T-cell (primary cell): ENCODE data around the gene EEF2. TPM values are rescaled to one million over a fixed set of nuclear protein-coding genes. Genes with fewer than 3 reads are reported as not detected.

Experiments
- ATAC-seq, 4 experiments: fragments of 200-7000 bp in 3 of 4; fragments of 150-1000 bp in 1 of 4; cut with Tn5 transposase; replicated peaks in 1 of 4; 1 replicate in 3 of 4; 2 replicates in 1 of 4; pipeline ENCODE4 v1.10.0; 2021; ENCODE audit warnings: moderate library complexity in 3 of 4, mild to moderate bottlenecking in 2 of 4, moderate number of reproducible peaks in 1 of 4
- CTCF ChIA-PET, 2 donors: fragments of 300-600 bp; sonication (Branson Sonifier 250); formaldehyde crosslinking; loops; one replicate each; lab custom pipeline; 2022; ENCODE audit warnings: antibody characterized with exemption in 2 of 2; lab: Charles Lee
- POLR2A ChIA-PET, 2 donors: fragments of 300-600 bp; sonication (Branson Sonifier 250); formaldehyde crosslinking; loops; one replicate each; lab custom pipeline; 2022; ENCODE audit warnings: antibody characterized with exemption in 2 of 2; lab: Charles Lee
- DNase-seq, 35 experiments: peaks; one replicate each; pipeline versions ENCODE4 v3.0.0 to v3.0.0-alpha.2; 2013 to 2023
- H3K27ac ChIP-seq: one replicate; pipeline ENCODE4 v1.5.1; 2013; ENCODE audit warnings: low read length
- H3K27me3 ChIP-seq, 2 experiments: replicated peaks in 1 of 2; 1 replicate in 1 of 2; 2 replicates in 1 of 2; pipeline versions ENCODE4 v1.6.1 to v1.7.0; 2013; ENCODE audit warnings: low read length in 1 of 2, mixed read lengths in 1 of 2; ENCODE audit not compliant: control insufficient read depth in 2 of 2, insufficient read depth in 2 of 2; ENCODE audit errors: extremely low read depth in 1 of 2
- H3K36me3 ChIP-seq, 2 donors: 1 replicate in 1 of 2; 2 replicates in 1 of 2; pipeline versions ENCODE4 v1.6.1 to v1.7.0; 2013; ENCODE audit warnings: low read length in 1 of 2; ENCODE audit not compliant: control insufficient read depth in 2 of 2, insufficient read depth in 1 of 2; ENCODE audit errors: extremely low read depth in 1 of 2
- H3K4me1 ChIP-seq, 2 experiments: 1 replicate in 1 of 2; 2 replicates in 1 of 2; pipeline versions ENCODE4 v1.6.1 to v1.7.0; 2013; ENCODE audit warnings: low read length in 2 of 2, mixed read lengths in 1 of 2; ENCODE audit not compliant: insufficient read depth in 2 of 2, control insufficient read depth in 1 of 2; ENCODE audit errors: extremely low read depth in 1 of 2
- H3K4me3 ChIP-seq, 2 donors: 1 replicate in 1 of 2; 2 replicates in 1 of 2; pipeline versions ENCODE4 v1.5.1 to v1.7.0; 2013; ENCODE audit warnings: mild to moderate bottlenecking in 2 of 2, low read length in 1 of 2, moderate library complexity in 1 of 2; ENCODE audit not compliant: control insufficient read depth in 1 of 2; ENCODE audit errors: extremely low read depth in 1 of 2
- H3K9me3 ChIP-seq: 2 replicates; pipeline ENCODE4 v1.7.0; 2013
- H3K27ac Mint-ChIP-seq, 2 donors: one replicate each; pipeline ENCODE4 v1.8.0; 2020 to 2021; ENCODE audit warnings: mild to moderate bottlenecking in 2 of 2, mixed read lengths in 2 of 2
- H3K27me3 Mint-ChIP-seq, 2 donors: one replicate each; pipeline ENCODE4 v1.8.0; 2021 to 2022; ENCODE audit warnings: mixed read lengths in 2 of 2
- H3K36me3 Mint-ChIP-seq: one replicate; pipeline ENCODE4 v1.8.0; 2021; ENCODE audit warnings: mixed read lengths
- H3K4me1 Mint-ChIP-seq, 3 donors: one replicate each; pipeline ENCODE4 v1.8.0; 2020 to 2022; ENCODE audit warnings: mixed read lengths in 3 of 3, mild to moderate bottlenecking in 1 of 3
- H3K4me3 Mint-ChIP-seq, 3 donors: one replicate each; pipeline ENCODE4 v1.8.0; 2020 to 2022; ENCODE audit warnings: mild to moderate bottlenecking in 3 of 3, mixed read lengths in 3 of 3, moderate library complexity in 3 of 3
- H3K9me3 Mint-ChIP-seq, 3 donors: one replicate each; pipeline ENCODE4 v1.8.0; 2020 to 2022; ENCODE audit warnings: mixed read lengths in 3 of 3
- WGBS: methylation state at CpG from one replicate; pipeline ENCODE4 v1.1.5; 2013; ENCODE audit warnings: missing lambda C conversion rate; ENCODE audit not compliant: insufficient coverage; 5-methylcytosine and 5-hydroxymethylcytosine counted together
- total RNA-seq, 35 experiments: library from RNA in 6 of 35; stranded (reverse) in 6 of 35; fragments of 120-200 nt in 1 of 35; gene quantifications; one replicate each; pipeline versions ENCODE4 v1.2.1 to v1.2.4 and lab custom pipeline; 2013 to 2026

EEF2 gene
- total RNA-seq, 5 donors from 2014 or later (not counting 1 experiment from before 2014, with no cell fraction given): 2,379 to 2,775 (median 2,439) TPM

DNA sequence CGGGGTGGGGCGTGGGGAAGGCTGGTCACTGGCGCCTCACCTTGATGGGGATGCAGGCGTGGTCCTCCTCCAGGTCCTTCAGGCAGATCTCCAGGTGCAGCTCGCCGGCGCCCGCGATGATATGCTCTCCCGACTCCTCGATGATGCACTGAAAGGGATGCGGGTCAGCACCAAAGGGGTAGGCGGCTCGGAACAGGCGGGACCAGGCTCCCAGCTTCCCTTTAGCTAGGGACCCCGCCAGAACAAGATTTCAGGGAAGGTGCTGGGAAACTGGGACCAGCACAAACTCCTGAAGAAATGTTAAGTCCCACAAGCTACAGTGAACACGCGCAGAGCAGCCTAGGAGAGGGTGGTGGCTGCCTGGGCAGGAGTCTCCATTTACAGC is 6.0 kb downstream of the EEF2 start:
- ATAC-seq (no peak), DNase-seq (peak in 1 of 35 experiments; percentile 26)
- ChIA-PET POLR2A (interaction anchor here in 1 of 2 donors (0.6 to 0.9 kb wide), 2 partner anchors 14 to 204 kb away, joined by 5 read pairs; partner anchors contain the start of gene ANKRD24), CTCF (no interaction called here)
- H3K4me1 Mint-ChIP-seq: peaks cover 31 to 36% (median 32%) of the 10 kb centered on the region in 3 donors
- no peak overlapping the region for H3K27ac Mint-ChIP-seq
- H3K36me3 ChIP-seq: peaks cover 65 to 91% of the 10 kb centered on the region in 2 donors
- no peaks in the 10 kb centered on the region for H3K9me3 Mint-ChIP-seq
- no peak overlapping the region for H3K27ac ChIP-seq
- WGBS: 93% methylated on average over 17 of the region's 18 CpGs
- no peaks in the 10 kb centered on the region for H3K27me3 ChIP-seq
- H3K36me3 Mint-ChIP-seq: peaks cover 47% of the 10 kb centered on the region
- H3K4me3 Mint-ChIP-seq: no peak overlapping the region
- H3K27me3 Mint-ChIP-seq: no peaks in the 10 kb centered on the region
- H3K4me1 ChIP-seq: peaks cover 12 to 43% of the 10 kb centered on the region in 2 experiments
- H3K4me3 ChIP-seq: no peak overlapping the region
- H3K9me3 ChIP-seq: no peaks in the 10 kb centered on the region

DNA sequence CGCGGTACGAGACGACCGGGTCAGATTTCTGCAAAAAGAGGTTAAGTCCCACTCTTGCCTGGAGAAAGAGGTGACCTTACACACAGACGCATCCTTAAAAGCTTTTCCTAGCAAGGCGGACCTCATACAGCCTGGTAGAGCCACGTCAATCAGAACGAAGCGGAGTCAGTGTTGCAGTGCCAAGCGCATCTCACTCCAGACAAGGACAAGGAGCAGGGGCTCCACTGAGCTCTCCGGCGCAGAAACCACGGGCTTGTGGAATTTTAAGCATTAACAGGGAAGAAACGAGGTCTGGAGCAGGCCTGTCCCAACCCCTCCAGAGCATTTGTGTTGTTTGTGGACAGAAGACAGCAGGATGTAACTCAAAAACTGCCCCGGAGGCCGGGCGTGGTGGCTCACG is 7.1 kb downstream of the EEF2 start:
- CTCF ChIA-PET: no interaction called here
- POLR2A ChIA-PET: interaction anchor here in 1 of 2 donors (0.9 kb wide), 1 partner anchor 205 kb away, joined by 5 read pairs; the partner anchor contains the start of gene ANKRD24
- peaks cover 57 to 79% of the 10 kb centered on the region in 2 donors for H3K36me3 ChIP-seq
- H3K27me3 ChIP-seq: no peaks in the 10 kb centered on the region
- peaks cover 5 to 32% of the 10 kb centered on the region in 2 experiments for H3K4me1 ChIP-seq
- 98% methylated on average over 19 of the region's 19 CpGs for WGBS
- peaks cover 35% of the 10 kb centered on the region for H3K36me3 Mint-ChIP-seq
- ATAC-seq (no peak), DNase-seq (peak in 1 of 35 experiments; percentile 17)
- no peak overlapping the region for H3K27ac Mint-ChIP-seq
- H3K27me3 Mint-ChIP-seq: no peaks in the 10 kb centered on the region
- no peak overlapping the region for H3K27ac ChIP-seq
- H3K9me3 Mint-ChIP-seq: no peaks in the 10 kb centered on the region
- H3K9me3 ChIP-seq: no peaks in the 10 kb centered on the region
- no peak overlapping the region for H3K4me3 ChIP-seq
- no peak overlapping the region for H3K4me3 Mint-ChIP-seq
- H3K4me1 Mint-ChIP-seq: peaks cover 20 to 24% (median 21%) of the 10 kb centered on the region in 3 donors

DNA sequence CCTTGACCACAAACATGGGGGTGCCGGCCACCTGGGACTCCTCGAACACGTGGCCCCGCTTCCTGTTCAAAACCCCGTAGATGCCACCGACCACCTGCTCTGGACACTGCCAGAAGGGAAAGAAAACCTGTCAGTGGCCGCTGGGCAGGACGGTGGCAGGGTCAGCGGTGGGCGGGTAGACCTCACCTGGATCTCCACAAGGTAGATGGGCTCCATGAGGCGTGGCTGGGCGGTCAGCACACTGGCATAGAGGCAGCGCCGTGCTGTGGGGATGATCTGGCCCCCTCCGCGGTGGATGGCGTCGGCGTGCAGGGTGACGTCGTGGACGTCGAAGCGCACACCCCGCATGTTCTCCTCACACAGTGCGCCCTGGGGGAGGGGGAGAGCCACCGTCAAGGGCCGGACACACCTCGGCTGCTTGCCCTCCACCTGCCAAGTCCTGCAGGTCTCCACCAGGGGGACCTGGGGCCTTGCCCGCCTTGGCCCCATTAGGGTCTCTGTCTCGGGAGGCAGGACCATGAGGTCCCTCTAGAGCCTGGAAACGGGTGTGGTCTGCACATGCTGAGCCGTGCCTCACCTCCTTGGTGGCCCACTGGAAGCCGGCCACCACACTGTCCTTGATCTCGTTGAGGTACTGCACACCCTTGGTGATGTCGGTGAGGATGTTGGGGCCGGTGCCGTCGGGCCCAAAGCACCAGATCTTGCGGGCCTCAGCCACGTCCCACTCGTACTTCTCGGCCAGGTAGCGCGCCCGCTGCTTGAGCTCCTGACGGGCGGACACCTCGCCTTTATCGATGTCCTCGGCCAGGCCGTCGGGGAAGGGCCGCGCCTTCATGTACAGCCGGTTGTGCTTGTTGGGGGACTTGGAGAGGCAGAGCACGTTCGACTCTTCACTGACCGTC is 7.8 kb downstream of the EEF2 start:
- H3K36me3 Mint-ChIP-seq: peaks cover 29% of the 10 kb centered on the region
- CTCF ChIA-PET: no interaction called here

DNA sequence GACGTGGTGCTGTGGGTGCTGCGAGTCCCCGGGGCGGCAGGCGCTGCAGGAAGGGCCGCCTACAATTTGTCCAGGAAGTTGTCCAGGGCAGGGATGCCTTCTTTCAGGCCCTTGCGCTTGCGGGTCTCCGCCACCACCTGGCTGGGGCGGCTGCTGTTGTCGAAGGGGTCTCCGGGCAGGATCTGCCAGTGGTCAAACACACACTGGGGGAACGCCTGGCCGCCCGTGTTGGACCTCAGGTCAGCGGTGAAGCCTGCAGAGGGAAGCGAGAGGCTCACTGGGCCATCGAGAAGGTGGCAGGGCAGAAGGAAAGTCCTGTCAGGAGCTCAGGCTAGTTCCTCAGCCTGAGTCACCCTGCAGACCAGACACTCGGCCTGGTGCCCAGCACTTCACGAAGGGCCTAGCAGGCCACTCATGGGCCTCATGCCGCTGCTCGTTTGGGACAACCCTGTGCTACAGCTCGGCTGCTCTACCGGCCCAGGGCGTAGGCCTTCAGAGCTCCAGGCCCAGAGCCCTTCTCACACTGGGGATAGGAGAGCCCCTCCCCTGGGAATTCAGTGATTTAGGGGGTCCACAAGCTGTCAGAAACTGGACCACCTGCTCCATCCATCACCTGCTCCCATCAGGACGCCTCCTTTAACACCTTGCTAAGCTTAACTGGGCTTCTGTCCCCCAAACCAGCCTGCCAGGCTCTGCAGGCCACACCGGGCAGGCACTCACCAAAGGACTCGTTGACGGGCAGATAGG is 8.6 kb downstream of the EEF2 start:
- ChIA-PET POLR2A (no interaction called here), CTCF (no interaction called here)
- no peaks in the 10 kb centered on the region for H3K27me3 ChIP-seq
- no peak overlapping the region for H3K4me3 ChIP-seq
- 87% methylated on average over 27 of the region's 29 CpGs for WGBS
- peak in 2 of 4 experiments; percentile 1 to 2 for ATAC-seq
- Mint-ChIP-seq H3K27me3 (no peaks in the 10 kb centered on the region), H3K36me3 (peaks cover 24% of the 10 kb centered on the region), H3K9me3 (no peaks in the 10 kb centered on the region), H3K4me3 (no peak overlapping the region), H3K27ac (no peak overlapping the region), H3K4me1 (peaks cover 11 to 17% (median 11%) of the 10 kb centered on the region in 3 donors)
- no peaks in the 10 kb centered on the region for H3K9me3 ChIP-seq
- no peak overlapping the region for H3K27ac ChIP-seq
- peaks cover 0 to 19% of the 10 kb centered on the region in 2 experiments for H3K4me1 ChIP-seq
- DNase-seq: peak in 1 of 35 experiments; percentile 23
- H3K36me3 ChIP-seq: peaks cover 44 to 64% of the 10 kb centered on the region in 2 donors

More for the DNA sequence above, 7.8 kb downstream of the EEF2 start:
- H3K27ac ChIP-seq: no peak overlapping the region
- peaks cover 13 to 18% (median 14%) of the 10 kb centered on the region in 3 donors for H3K4me1 Mint-ChIP-seq
- 89% methylated on average over 45 of the region's 59 CpGs for WGBS
- DNase-seq (peak in 1 of 35 experiments; percentile 34), ATAC-seq (peak in 1 of 4 experiments; percentile 5)
- no peak overlapping the region for H3K4me3 ChIP-seq
- peaks cover 2 to 25% of the 10 kb centered on the region in 2 experiments for H3K4me1 ChIP-seq
- H3K4me3 Mint-ChIP-seq: no peak overlapping the region
- H3K27me3 Mint-ChIP-seq: no peaks in the 10 kb centered on the region
- no peaks in the 10 kb centered on the region for H3K27me3 ChIP-seq
- H3K27ac Mint-ChIP-seq: no peak overlapping the region
- H3K9me3 Mint-ChIP-seq: no peaks in the 10 kb centered on the region
- no peaks in the 10 kb centered on the region for H3K9me3 ChIP-seq
- H3K36me3 ChIP-seq: peaks cover 53 to 73% of the 10 kb centered on the region in 2 donors
- POLR2A ChIA-PET: no interaction called here

DNA sequence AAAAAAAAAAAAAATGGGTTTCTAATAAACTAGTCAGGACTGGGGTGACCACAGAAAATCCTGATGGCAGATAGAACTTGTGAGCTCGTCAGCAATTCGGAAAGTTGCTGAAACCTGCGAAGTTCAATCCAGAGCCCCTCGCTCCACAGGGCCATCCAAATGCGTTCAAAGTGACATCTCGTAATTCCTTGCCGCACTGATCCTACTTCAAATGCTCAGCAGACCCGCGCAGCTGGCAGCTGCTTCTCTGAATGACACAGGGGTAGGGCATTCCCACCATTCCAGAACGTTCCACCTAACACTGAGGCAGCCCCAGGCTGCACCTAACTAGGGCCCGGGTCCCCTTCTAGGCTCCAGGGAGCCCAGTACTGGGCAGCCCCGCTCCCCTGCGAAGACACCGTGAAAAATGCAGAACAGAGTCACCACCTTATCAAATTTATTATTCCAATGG is 9.6 kb downstream of the EEF2 start:
- peaks cover 34 to 54% of the 10 kb centered on the region in 2 donors for H3K36me3 ChIP-seq
- 93% methylated on average over 14 of the region's 14 CpGs for WGBS
- no peak overlapping the region for H3K27ac ChIP-seq
- Mint-ChIP-seq H3K4me3 (no peak overlapping the region), H3K4me1 (peaks cover 10 to 13% (median 12%) of the 10 kb centered on the region in 3 donors), H3K9me3 (no peaks in the 10 kb centered on the region), H3K27ac (no peak overlapping the region), H3K36me3 (peaks cover 20% of the 10 kb centered on the region), H3K27me3 (no peaks in the 10 kb centered on the region)
- POLR2A ChIA-PET: interaction anchor here (0.6 kb wide), 2 partner anchors 32 to 353 kb away, joined by 3 to 5 read pairs; no protein-coding TSS in a partner anchor
- H3K9me3 ChIP-seq: no peaks in the 10 kb centered on the region
- CTCF ChIA-PET: interaction anchor here in 1 of 2 donors (0.6 to 1.0 kb wide), 3 partner anchors 12 to 30 kb away, joined by 3 to 5 read pairs (median 3); no protein-coding TSS in a partner anchor
- DNase-seq (peak in 2 of 35 experiments; percentile 12 to 25), ATAC-seq (peak in 1 of 4 experiments; percentile 4)
- peaks cover 0 to 17% of the 10 kb centered on the region in 2 experiments for H3K4me1 ChIP-seq
- H3K27me3 ChIP-seq: no peaks in the 10 kb centered on the region
- H3K4me3 ChIP-seq: no peak overlapping the region

DNA sequence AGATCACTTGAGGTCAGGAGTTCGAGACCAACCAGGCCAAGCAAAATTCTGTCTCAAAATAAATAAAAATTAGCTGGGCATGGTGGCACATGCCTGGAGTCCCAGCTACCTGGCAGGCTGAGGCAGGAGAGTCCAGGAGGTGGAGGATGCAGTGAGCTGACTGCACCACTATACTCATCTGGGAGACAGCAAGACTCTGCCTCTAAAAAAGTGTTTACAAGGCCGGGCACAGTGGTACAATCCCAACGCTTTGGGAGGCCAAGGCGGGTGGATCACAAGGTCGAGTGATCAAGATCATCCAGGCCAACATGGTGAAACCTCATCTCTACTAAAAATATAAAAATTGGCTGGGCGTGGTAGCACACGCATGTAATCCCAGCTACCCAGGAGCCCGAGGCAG is 10.1 kb downstream of the EEF2 start:
- no peak overlapping the region for H3K27ac Mint-ChIP-seq
- DNase-seq (no peak), ATAC-seq (no peak)
- ChIA-PET CTCF (interaction anchor here in 1 of 2 donors (0.6 to 1.0 kb wide), 3 partner anchors 13 to 31 kb away, joined by 3 to 5 read pairs (median 3); no protein-coding TSS in a partner anchor), POLR2A (no interaction called here)
- no peaks in the 10 kb centered on the region for H3K9me3 ChIP-seq
- peaks cover 13 to 17% (median 15%) of the 10 kb centered on the region in 3 donors for H3K4me1 Mint-ChIP-seq
- H3K4me1 ChIP-seq: peaks cover 1 to 22% of the 10 kb centered on the region in 2 experiments
- peaks cover 29 to 49% of the 10 kb centered on the region in 2 donors for H3K36me3 ChIP-seq
- no peak overlapping the region for H3K27ac ChIP-seq
- H3K36me3 Mint-ChIP-seq: peaks cover 20% of the 10 kb centered on the region
- no peaks in the 10 kb centered on the region for H3K9me3 Mint-ChIP-seq
- no peaks in the 10 kb centered on the region for H3K27me3 ChIP-seq
- H3K27me3 Mint-ChIP-seq: no peaks in the 10 kb centered on the region
- no peak overlapping the region for H3K4me3 Mint-ChIP-seq
- no peak overlapping the region for H3K4me3 ChIP-seq
- WGBS: 93% methylated on average over 4 of the region's 8 CpGs
